CD4-positive, alpha-beta T cell treated with Interleukin-15 for 4 hours (primary cell): ENCODE data around the gene GPRIN2.
"Not testable (repeated sequence)": the region's sequence is repeated elsewhere in the genome, so short reads cannot be mapped to it uniquely, and the experiment has no call there.

Experiments used
- DNase-seq: peaks from one replicate; pipeline ENCODE4 v3.0.0-alpha.2; 2020; ENCODE audit warnings: low spot score

GPRIN2 gene

GRCh38 chr10:46567151-46567550, 10.7 kb upstream of the GPRIN2 start:
- not testable (repeated sequence) for DNase-seq

DNA sequence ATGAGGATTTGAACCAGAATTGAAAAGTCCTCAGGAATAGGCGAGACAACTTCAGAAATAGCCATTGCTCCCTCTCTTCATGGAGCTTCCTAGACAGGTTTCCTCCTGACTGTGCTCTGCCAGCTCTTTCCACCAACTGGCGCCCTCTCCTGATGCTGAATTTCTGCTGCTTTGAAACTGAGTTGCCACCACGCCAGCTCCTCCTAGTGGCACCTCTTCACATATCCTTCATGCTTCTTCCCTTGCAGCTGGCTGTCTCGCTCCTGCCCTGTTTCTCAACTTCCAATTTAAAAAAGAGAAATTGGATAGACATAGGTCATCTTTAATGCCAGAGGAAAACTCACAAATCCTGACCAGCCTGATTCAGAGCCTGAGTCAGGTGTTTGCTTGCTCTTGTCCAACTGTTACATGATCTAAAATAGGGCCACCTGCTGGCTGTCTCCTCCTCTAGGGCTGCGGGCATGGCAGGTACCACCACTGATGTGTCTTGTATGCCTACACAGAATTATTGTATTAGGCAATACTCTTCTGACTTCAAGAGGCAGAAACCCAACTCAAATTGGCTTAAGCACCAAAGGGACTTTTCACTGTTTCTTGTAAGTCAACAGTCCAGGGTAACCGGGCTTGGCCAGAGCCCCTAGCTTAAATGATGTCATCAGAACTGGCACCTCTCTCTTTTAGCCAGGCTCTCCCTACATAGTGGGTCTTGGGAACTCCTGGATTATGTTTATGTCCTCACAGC, 9.3 kb upstream of the GPRIN2 start:
- peak; percentile 36 for DNase-seq

GRCh38 chr10:46560952-46561351, 4.5 kb upstream of the GPRIN2 start:
- DNase-seq, result no peak

- no peak for DNase-seq
These were observed 3.9 kb upstream of the GPRIN2 start for GRCh38 chr10:46560381-46560780.

- peak; percentile 0 for DNase-seq
These were observed 2.8 kb upstream of the GPRIN2 start for GRCh38 chr10:46559231-46559671.

GRCh38 chr10:46558392-46559185, 2.1 kb upstream of the GPRIN2 start:
- no peak for DNase-seq

GRCh38 chr10:46558122-46558391, 1.6 kb upstream of the GPRIN2 start:
- no peak for DNase-seq

- no peak for DNase-seq
These were observed 1.1 kb upstream of the GPRIN2 start for GRCh38 chr10:46557319-46558121.

DNA sequence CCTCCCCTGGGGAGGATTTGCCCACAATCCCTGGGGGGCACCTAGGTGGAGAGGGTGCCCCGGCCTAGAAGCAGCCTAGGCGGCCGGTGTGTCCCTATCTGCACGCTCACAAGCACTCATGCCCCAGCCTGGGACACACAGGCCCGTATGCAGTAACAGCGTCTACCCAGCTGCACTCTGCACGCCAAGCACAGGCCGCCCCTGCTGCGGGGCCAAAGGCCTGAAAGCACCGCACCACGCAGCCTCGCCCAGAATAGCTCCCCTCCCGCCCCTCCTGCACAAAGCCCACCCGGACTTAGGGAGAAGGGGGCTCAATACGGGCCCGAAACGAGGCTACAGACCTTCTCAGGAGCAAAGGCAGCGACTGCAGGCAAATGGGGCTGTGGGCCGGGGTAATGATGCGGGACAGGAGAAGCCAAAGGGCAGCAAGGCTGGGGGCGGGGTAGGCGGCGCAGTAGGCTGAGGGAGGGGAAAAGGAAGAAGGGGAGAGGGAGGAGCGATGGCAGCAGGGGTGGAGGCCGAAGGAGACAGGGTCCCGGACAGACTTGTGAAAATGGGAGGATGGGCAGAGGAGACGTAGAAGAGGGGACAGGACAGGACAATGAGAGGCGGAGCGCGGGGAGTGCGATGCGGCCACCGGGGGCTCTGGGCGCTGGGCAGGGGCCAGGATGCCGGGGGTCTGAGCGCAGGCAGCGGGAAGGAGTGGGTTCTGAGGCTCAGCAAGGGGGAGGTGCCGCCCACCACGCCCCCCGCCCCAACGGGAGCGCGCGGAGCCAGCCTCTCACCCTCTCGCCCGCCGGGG, 544 bp downstream of the GPRIN2 start:
- DNase-seq, result no peak

DNA sequence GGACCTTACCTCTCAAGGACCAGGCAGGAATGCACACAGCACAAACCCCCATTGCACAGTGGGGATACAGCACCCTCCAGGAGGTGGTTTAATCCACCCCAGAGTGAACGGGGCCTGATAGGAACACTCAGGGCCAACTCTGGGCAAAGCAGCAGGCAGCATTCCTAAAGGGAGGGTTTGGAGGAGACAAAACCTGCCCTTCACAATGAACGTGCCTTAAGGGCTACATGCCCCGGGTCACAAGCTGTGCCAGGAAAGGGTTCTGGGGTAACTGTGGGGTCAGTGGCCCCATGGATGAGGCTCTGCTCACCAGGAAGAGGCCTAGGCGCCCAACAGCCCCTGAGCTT, 1.1 kb downstream of the GPRIN2 start:
- DNase-seq, result no peak

DNA sequence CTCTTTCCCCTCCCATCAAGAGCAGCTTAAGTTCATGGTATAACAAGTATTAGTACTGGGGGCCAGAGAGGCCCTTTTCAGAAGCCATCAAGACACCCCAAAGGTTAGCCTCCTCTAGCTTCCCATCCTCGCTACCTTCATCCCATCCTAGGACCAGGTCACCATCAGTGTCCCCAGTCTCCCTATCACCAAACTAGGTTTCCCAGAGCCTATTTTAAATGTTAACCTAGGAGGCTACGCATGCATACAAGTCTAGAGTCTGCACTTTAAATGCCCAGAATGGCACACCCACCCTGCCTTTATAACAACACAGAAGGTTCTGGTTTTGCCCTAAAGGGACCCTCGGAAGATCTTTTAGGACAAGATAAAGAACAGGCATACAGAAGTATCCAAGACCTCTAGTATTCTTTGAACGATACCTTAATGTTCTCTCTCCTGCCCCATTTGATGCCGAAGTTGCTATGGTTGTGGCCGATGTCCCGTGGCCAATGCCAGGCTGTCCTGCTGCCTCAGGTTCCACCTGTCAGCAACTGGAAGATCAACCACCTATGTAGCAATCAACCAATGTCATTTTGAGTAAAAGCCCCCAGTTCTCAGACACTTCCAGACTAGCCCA, 2.2 kb downstream of the GPRIN2 start:
- no peak for DNase-seq

DNA sequence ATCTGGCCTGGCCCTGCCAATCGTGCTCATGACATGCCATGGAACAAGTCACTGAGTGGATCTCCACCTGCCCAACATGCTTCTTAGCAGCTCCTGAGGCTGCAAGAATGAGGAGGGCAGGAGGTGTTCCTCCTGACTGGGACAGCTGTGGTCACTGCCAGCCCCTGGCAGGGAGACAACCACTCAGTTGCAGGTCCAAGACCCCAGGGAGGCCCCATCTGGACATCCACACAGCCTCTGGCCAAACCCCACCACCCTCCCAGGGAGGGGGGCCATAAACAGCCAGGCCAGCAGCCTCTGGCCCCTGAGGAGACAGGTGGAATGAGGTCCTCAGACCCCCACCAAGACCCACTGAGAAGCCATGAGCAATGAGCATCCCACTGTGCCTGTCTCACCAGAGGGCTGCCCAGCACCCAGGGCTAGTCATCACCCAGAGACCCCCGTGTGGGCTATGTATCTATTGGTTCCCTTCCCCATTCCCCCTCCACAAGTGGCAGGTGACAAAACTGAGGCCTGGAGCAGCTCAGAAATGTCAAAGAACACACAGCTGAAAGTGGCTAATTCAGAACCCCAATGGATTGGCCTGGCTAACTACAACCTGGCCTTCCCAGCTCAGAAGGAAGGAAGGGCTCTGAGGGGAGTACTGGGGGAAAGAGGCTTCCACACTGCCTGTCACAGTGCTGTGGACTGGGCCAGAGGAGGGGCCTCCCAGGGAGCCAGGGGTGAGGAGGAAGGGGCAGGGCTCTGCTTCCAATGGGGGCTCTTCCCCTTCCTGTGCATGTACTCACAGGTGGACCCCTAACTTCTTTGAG, 3.0 kb downstream of the GPRIN2 start:
- DNase-seq, result no peak

DNA sequence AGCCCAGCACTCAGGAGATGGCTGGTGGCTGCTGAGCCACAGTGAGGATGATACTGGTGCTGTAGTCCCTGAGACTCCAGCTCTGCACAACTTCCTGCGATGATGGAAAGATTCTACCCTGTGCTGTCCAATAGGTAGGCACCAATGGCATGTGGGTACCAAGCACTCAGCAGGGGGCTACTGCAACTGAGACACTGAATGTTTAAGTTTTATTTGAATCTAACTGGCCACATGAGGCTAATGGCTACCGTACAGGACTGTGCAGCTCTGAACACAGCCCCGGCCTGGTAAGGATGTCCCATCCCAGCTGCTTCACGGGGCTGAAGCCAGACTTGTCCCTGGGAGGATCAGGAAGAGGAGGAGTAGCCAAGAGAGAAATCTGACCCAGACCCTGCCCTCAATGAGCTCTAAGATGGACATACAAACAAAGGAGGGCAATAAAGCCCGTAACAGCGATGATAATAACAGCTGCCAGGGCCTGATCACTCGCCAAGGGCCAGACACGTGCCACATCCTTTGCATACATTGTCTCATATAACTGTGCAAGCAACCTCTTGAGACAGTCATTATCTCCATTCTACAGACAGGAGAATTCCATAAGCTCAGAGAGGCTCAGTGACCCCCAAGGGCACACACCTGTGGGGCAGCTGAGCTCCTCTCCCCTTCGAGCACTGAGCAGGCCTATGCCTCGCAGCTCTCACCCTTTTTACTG, 3.8 kb downstream of the GPRIN2 start:
- DNase-seq, result no peak

GRCh38 chr10:46551701-46552525, 4.5 kb downstream of the GPRIN2 start:
- DNase-seq, result no peak

DNA sequence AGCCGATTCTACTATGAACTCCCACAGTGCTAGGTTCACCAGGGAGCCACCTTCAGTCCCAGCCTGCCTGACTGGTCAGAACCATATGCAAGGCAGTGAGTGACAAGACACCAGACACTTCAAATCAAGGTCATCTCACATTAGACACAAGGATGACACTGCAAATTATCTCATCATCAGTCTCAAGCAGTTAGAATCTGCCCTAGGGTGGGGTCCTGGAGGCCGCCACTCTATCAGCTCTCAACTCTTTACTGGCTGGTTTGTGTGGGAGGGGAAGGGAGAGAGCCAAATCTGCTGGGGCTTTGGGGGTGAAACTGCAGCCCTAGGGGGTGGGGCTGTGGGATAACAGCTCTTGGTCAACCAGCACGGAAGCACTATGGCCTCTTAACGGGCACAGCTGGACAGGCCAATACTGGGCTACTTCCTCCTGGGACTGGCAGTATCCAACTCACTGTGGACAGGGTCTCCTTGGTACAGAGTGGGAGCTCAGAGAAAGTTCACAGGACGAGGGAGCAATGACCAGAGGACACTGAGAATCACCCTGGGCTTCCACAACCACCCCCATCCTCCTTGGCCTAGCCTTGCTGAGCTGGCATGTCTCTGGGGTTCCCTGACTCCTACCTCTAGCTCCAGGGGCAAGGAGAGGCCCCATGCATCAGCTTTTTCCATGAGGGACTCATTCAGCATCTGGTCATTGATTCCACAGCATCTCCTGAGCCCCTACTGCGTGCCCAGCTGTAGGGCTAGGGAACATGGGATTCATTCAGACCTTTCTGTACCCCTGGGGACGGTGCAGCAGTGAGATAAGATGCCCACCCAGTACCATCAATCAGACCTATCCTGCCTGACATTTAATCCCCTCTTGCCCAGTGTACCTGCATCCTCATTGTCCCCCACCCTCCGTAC, 5.4 kb downstream of the GPRIN2 start:
- DNase-seq, result no peak

GRCh38 chr10:46550076-46550790, 6.2 kb downstream of the GPRIN2 start:
- no peak for DNase-seq
